Stimulated activated CD4-positive, alpha-beta T cell treated with anti-CD3 and anti-CD28 coated beads, Interleukin-4, amount 100 ng/mL, for 4 hours (primary cell): ENCODE data around the gene AHDC1.

Source experiments
- DNase-seq, 2 experiments: peaks; one replicate each; pipeline ENCODE4 v3.0.0-alpha.2; 2020

Gene AHDC1

GRCh38 chr1:27574871-27575831 lies 28.8 kb downstream of the AHDC1 start:
- no peak for DNase-seq

DNA sequence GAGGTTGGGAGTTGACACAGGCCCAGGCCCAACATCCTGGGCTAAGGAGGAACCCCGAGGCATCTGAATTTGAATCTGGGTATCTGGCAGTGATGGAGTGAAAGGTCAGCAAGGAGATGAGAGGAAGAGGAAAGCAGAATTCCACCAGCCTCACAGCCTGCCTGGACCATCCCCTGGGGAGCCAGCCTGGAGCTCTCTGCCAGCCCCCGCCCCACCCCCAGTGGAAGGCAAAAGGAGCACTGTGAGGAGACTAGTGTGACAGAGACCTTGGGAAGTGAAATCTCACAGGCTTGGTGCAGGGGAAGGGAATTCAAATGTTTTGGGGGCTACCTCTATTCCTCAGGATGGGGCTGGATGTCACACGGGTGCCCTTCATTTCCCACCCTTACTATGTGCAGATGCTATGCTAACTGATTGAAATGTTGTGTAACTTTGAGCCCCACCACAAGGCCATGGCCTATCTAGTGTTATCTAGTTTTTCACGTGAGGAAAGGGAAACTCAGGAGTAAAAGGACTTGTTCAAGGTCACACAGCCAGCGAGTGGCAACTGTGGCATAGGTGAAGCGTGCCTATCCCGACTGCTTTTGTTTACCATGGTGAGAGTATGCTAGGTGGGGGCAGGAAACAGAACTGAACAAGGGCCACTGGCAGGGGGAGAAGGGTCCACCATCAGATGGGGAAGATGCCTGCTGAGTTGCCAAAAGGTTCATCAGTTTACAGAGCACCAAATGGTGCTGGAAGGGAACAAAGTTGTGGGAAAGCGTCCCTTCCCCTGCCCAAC lies 29.8 kb downstream of the AHDC1 start:
- no peak for DNase-seq

- no peak for DNase-seq
Measured at GRCh38 chr1:27572679-27573426, 31.1 kb downstream of the AHDC1 start.

DNA sequence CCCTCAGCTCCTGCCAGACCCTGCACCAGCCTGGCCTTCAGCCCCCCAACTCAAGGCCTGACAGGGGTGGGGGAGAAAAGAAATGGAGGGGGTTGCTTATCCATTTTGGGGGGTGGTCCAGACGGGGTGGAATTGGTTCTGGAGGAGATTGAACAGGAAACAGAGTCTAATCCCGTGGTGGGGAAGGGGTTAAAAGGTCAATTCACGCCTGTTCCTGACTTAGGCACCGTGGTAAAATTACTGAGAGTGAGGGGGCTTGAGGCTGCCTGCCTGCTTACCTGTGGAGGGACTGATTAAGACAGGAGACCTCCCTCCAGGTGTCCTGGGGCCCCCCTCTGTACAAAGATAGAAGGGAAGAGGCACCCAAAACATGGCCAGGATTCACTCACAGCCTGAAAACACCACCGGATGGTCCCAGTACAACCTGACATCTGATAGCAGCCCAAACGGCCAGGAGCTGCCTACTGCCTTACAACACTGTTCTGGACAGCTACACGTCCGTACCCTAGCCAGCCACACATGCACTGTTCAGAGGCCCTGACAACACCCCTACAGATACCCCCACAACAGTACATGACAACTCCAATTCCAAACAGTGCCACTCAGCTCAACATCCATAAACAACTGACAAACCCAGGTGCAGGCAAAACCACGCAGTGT lies 31.8 kb downstream of the AHDC1 start:
- DNase-seq = no peak

GRCh38 chr1:27571439-27572018 lies 32.4 kb downstream of the AHDC1 start:
- no peak for DNase-seq

DNA sequence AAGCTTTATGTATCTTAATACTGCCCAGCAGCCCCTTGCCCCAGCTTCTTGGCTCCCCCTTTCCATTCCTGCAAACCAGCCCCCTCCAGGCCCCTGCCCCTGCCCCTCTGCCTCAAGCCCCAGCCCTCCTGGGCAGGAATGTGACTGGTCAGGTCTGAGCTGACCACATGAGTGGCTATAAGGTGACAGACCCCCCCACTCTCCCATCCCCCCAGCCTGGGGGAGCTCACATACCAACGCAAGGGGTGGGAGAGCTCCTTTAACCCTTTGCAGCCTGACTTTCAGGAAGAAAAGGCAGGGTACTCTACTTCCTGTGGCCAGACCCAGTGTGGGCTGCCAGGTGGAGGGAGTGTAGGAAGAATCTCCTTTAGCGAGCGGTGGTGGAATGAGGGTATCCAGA lies 33.2 kb downstream of the AHDC1 start:
- no peak for DNase-seq

DNA sequence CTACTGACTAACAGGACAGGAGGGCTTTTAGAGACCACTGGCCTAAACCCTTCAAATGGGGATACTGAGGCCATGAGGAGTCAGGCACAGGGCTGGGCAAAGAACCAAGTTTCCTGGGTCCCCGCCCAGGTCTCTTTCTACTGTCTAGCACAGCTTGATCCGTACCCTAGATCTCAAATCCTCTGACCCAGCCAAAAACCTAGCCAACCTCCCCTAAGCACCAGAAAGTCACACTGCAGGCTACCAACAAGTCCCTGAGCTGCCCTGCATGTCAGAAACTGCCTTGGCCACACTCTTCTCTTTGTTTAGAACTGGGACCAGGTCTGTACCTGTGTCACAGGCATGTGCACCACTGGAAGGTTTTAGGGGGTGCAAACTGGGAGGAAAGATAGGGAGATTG lies 33.6 kb downstream of the AHDC1 start:
- DNase-seq = no peak

- DNase-seq = no peak
Measured at GRCh38 chr1:27569506-27570291, 34.2 kb downstream of the AHDC1 start.

DNA sequence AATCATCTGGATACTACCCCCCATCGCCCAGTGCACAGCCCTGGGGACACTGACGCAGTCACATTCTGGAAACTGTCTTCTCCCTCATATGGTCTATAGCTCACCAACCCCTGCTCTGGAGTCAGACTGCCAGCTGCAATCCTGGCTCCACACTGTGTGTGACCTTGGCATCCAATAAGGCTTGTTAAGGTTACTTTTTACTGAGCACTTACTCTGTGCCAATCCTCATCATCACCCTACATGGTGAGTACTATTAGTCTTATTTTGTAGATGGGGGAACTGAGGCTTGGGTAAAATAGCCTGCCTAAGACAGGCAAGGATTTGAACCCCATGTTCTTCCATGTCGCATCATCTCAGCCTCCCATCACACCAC lies 34.9 kb downstream of the AHDC1 start:
- no peak for DNase-seq

DNA sequence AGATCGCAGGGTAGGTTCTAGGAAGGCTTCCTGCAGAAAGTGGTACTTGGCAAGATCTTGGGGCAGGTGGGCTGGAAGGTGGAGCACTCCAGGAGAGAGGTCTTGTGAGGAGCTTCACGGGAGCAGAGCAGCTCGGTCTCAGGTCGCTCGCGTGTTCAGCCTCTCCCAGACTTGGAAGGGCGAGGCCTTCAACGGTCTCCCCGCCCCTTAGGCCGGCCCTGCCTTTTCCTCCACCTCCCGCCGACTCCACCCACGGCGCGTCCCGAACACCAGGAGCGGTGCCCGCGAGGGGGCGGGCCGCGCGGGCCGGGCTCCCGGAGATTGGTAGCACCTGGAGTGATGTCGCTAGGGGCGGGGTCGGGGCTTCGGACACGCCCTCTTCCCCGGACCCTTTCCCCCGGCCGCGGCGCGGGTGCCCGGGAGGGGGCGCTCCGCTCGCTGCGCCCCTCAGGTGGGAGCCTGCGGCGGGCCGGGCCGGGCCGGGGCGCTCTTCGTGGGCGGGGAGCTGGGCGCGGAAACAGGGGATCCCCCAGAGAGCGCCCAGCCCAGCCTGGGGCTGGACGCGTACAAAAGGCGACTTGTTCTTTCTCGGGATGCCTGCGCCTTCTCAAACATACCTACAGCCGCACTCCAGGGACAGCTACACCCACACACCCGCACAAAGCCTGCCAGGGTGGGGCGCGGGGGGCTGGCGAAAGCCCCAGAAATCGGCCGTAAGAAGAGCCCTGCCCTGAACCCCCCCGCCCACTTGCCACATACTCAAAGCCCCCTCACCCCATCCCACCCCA lies 35.5 kb downstream of the AHDC1 start:
- DNase-seq = peak; percentile 89 to 91

DNA sequence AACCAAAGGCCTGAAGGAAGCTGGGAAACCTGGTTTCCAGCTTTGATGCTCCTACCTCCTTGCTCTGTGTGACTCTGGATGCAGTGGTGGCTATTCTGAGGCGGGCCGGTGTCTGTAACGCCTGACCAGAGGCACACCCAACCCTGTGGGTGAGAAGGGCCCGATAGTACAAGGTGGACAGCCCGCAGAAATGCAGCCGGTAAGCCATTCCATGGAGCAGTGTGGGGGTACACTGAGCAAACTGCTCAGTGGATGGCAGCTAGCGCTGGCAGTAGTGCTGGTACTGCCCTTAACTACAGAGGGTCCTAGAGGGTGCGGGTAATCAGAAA lies 36.0 kb downstream of the AHDC1 start:
- DNase-seq = no peak

GRCh38 chr1:27567146-27567526 lies 36.8 kb downstream of the AHDC1 start:
- DNase-seq = no peak

DNA sequence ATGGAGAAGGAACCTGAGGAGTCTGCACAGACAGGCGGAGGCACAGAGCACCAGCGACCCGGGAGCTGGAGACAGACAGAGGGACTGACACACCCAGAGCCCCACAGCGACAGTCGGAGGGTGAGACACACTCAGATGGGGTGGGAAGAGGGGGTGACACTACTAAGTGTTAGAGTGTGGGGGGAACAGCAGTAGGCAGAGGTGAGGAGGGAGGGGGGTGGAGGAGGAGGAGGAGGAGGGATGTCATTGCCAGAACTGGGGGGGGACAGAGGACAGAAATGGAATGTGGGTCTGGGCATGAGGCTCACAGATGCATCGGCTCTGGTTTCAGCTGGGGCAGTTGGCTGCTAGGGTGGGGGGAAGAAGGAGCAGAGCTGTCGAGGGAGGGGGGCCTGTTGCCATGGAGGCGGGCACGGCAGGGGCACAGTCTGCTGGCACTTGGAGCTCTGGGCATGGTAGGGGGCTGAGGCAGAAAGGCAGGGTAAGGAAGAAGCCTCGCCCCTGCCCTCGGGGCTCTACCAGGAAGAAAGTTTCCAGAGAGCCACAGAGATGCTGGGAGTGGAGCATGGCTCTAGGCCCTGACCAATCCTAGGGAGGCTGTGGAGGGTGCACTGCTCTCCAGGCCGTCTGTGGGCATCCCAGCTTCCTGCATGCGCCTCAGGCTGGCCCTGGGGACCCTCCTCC lies 37.3 kb downstream of the AHDC1 start:
- no peak for DNase-seq

GRCh38 chr1:27564710-27565649 lies 39.0 kb downstream of the AHDC1 start:
- DNase-seq = no peak

GRCh38 chr1:27563591-27564471 lies 40.1 kb downstream of the AHDC1 start:
- DNase-seq = no peak

DNA sequence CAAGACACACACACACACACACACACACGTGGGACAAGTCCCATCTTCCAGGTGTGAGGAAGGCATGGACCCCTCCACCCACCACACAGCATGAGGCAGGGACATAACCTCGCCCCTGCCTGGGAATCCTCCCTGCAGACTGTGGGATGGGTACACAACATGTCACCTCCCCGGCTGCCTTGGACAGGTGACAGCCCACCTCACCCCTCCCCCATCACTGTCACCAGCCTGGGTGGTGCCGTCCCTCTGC lies 40.7 kb downstream of the AHDC1 start:
- DNase-seq = no peak

DNA sequence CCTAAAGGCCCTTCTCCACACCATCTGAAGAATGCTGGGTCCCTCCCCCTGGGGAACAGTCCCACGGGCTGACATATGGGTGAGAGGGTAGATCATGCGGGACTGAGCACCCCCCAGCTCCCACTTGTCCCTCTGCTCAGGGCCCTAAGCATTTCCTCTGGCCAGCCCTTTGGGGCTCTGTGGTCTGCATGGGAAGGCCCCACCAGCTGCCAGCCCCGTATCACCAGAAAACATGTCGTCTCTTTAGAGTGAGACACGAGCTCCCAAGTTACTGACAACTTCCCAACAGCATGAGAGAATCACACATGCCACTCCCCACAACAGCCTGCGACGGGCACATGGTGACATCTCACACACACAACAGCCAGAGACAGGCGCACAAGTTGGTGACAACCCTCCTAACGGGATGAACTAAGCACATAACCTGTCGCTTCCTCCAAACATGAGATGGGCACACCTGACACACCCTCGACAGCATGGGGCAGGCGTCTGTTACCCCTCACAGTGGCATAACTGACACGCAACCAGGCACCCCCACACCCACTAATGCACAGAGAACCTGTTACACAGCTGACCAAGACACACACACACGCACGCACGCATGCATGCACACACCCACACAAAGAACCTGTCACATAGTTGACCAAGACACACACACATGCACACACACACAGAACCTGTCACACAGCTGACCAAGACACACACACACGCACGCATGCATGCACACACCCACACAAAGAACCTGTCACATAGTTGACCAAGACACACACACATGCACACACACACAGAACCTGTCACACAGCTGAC lies 41.2 kb downstream of the AHDC1 start:
- no peak for DNase-seq
